Thoracic aorta (tissue), 2 donors: Measurements from ENCODE around the gene YBEY. TPM values are rescaled to one million over a fixed set of nuclear protein-coding genes. Genes with fewer than 3 reads are reported as not detected.

Source experiments
- ATAC-seq: fragments of 150-250 bp; one replicate; pipeline ENCODE4 v1.8.0; 2017; ENCODE audit warnings: low read depth; ENCODE audit not compliant: insufficient number of reproducible peaks, low FRiP score
- DNase-seq: peaks from one replicate; pipeline ENCODE4 v3.0.0-alpha.2; 2020; ENCODE audit warnings: low spot score
- H3K27ac ChIP-seq, 2 donors: fragments of 200-600 bp; sonication (generic); 1 replicate in 1 of 2; 2 replicates in 1 of 2; pipeline ENCODE4 v1.5.1; 2016; ENCODE audit warnings: mild to moderate bottlenecking in 2 of 2, moderate library complexity in 2 of 2
- H3K27me3 ChIP-seq: fragments of 200-600 bp; sonication (generic); replicated peaks from 2 replicates; pipeline ENCODE4 v1.6.0; 2016; ENCODE audit warnings: mild to moderate bottlenecking; ENCODE audit not compliant: insufficient read depth
- H3K36me3 ChIP-seq: fragments of 200-600 bp; sonication (generic); one replicate; pipeline ENCODE4 v1.5.1; 2016
- H3K4me1 ChIP-seq, 2 donors: fragments of 200-600 bp; sonication (generic); 1 replicate in 1 of 2; 2 replicates in 1 of 2; pipeline versions ENCODE4 v1.5.1 to v1.6.0; 2016; ENCODE audit warnings: low read depth in 2 of 2, mild to moderate bottlenecking in 1 of 2; ENCODE audit not compliant: control insufficient read depth in 1 of 2
- H3K4me3 ChIP-seq: fragments of 200-600 bp; sonication (generic); 2 replicates; pipeline ENCODE4 v1.5.1; 2016; ENCODE audit warnings: mild to moderate bottlenecking
- H3K9me3 ChIP-seq: fragments of 200-600 bp; sonication (generic); 2 replicates; pipeline ENCODE4 v1.5.1; 2016
- CTCF ChIP-seq: fragments of 200-600 bp; sonication (generic); IDR thresholded peaks from one replicate; pipeline ENCODE4 v1.5.1; 2019; ENCODE audit warnings: antibody characterized with exemption
- total RNA-seq, 2 donors: library from RNA; depleted of rRNA; stranded (reverse); fragments of >200 nt; gene quantifications; one replicate each; pipeline versions ENCODE4 v1.1.0 to v1.2.3, GENCODE V29; 2016

Gene YBEY
- total RNA-seq, 2 donors from 2014 or later = 5.1 to 11.9 TPM

- ATAC-seq = no peak
- no peak for TF ChIP-seq CTCF
- peaks cover 81% of the 10 kb centered on the region for H3K36me3 ChIP-seq
- DNase-seq = no peak
- no peak overlapping the region for H3K4me3 ChIP-seq
- H3K27me3 ChIP-seq = no peaks in the 10 kb centered on the region
- no peaks in the 10 kb centered on the region for H3K9me3 ChIP-seq
- H3K4me1 ChIP-seq = no peaks in the 10 kb centered on the region
- H3K27ac ChIP-seq = no peak overlapping the region
Observed at GRCh38 chr21:46273341-46273740, 12.8 kb upstream of the YBEY start.

- Histone ChIP-seq H3K9me3 (no peaks in the 10 kb centered on the region), H3K36me3 (peaks cover 84% of the 10 kb centered on the region), H3K27ac (no peak overlapping the region), H3K4me3 (no peak overlapping the region), H3K4me1 (no peaks in the 10 kb centered on the region), H3K27me3 (no peaks in the 10 kb centered on the region)
- ATAC-seq = no peak
- no peak for TF ChIP-seq CTCF
- DNase-seq = no peak
Observed at GRCh38 chr21:46274797-46275390, 11.2 kb upstream of the YBEY start.

DNA sequence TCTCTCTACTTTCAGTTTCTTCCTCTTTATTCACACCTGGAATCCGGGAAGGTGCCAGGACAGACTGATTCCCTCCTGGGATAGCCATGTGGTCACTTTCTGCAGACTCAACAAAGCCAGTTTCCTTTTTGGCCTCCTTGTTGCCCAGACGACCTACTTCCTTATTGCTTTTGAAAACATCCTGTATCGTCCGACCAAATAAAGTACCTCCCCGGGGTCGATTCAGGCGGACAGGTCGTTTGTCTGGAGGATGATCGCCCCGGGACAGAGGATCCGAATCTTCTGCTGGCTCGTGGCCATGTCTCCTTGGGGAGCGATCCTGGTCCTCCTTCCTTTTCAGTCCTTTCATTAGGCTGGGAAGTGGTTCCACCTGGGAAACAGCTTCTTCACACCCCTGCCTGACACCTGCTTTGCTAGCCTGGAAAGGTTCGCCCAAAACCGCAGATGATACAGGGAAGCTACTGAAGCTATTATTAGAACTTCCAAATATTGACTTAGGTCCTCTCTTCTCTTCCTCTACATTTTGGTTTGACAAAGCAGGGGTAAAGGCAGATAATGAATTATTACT is 2.0 kb upstream of the YBEY start:
- Histone ChIP-seq H3K27ac (no peak overlapping the region), H3K36me3 (peaks cover 16% of the 10 kb centered on the region), H3K27me3 (no peaks in the 10 kb centered on the region), H3K9me3 (no peaks in the 10 kb centered on the region), H3K4me3 (peak overlapping the region; percentile 93), H3K4me1 (peaks cover 46% of the 10 kb centered on the region in 2 donors)
- ATAC-seq (no peak), DNase-seq (no peak)
- TF ChIP-seq CTCF = no peak

GRCh38 chr21:46284733-46285132 is 1.4 kb upstream of the YBEY start:
- Histone ChIP-seq H3K4me3 (peak overlapping the region; percentile 93), H3K27me3 (no peaks in the 10 kb centered on the region)

DNA sequence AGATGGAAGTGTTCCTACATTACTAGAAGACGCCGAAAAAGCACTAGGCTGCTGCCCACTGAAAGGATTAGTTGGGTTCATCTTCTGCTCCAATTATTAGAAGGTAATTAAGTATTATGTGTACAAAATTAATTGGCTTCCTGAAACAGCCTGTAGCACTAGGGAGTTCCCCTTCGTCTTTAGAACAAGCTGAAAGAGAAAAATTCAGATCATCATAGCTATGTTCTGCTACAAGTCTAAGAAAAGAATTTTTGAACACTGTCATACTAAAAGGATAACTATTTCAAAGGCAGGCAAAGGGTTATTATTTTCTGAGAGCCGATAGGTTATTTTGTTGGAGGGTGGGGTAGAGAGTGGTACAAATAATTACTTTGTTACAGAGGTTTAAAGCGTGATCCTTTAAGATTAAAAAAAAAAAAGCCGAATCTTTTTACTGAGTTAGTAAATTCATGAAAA is 908 bp upstream of the YBEY start, which contains the start of gene MCM3AP:
Gene MCM3AP (minus strand): TSS at position 406 of the 456 bp plus-strand sequence. CDS start 325 bp downstream, at position 81.
- H3K27ac ChIP-seq = peak within 1 kb of the TSS; percentile 89 to 93
- ATAC-seq = no peak

More at GRCh38 chr21:46284733-46285132, 1.4 kb upstream of the YBEY start:
- Histone ChIP-seq H3K9me3 (no peaks in the 10 kb centered on the region), H3K27ac (no peak overlapping the region), H3K4me1 (peaks cover 46% of the 10 kb centered on the region in 2 donors), H3K36me3 (peaks cover 10% of the 10 kb centered on the region)
- TF ChIP-seq CTCF = no peak
- ATAC-seq (no peak), DNase-seq (no peak)

More for the DNA sequence above, 908 bp upstream of the YBEY start, which contains the start of gene MCM3AP:
- Histone ChIP-seq H3K27me3 (no peaks in the 10 kb centered on the region), H3K9me3 (no peaks in the 10 kb centered on the region), H3K36me3 (peaks cover 6% of the 10 kb centered on the region), H3K4me1 (peaks cover 46% of the 10 kb centered on the region in 2 donors), H3K4me3 (peak within 1 kb of the TSS; percentile 93)
- no peak for DNase-seq
- no peak for TF ChIP-seq CTCF
